Measurements from ENCODE around the gene CACNA1D. TPM values are rescaled to one million over a fixed set of nuclear protein-coding genes. Genes with fewer than 3 reads are reported as not detected.

The CACNA1D gene
- total RNA-seq, 4 donors from 2014 or later = 74.6 to 194 (median 105) TPM

DNA sequence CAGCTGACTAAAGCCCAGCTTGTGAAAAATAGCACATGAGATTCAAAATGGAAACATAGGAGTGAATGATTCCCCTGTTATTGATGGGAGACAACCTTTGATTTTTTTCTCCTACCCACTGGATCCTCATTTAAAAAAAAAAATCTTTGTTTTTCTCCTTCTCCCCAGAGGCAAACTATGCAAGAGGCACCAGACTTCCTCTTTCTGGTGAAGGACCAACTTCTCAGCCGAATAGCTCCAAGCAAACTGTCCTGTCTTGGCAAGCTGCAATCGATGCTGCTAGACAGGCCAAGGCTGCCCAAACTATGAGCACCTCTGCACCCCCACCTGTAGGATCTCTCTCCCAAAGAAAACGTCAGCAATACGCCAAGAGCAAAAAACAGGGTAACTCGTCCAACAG is 2.6 kb downstream of the CACNA1D start:
- TF ChIP-seq POLR2A (IDR thresholded peaks at IDR 0.05) = no peak
- TF ChIP-seq, protein P1, sequence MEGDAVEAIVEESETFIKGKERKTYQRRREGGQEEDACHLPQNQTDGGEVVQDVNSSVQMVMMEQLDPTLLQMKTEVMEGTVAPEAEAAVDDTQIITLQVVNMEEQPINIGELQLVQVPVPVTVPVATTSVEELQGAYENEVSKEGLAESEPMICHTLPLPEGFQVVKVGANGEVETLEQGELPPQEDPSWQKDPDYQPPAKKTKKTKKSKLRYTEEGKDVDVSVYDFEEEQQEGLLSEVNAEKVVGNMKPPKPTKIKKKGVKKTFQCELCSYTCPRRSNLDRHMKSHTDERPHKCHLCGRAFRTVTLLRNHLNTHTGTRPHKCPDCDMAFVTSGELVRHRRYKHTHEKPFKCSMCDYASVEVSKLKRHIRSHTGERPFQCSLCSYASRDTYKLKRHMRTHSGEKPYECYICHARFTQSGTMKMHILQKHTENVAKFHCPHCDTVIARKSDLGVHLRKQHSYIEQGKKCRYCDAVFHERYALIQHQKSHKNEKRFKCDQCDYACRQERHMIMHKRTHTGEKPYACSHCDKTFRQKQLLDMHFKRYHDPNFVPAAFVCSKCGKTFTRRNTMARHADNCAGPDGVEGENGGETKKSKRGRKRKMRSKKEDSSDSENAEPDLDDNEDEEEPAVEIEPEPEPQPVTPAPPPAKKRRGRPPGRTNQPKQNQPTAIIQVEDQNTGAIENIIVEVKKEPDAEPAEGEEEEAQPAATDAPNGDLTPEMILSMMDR (IDR thresholded peaks at IDR 0.05) = no peak
- H3K27ac ChIP-seq = no peak overlapping the region
- H3K4me1 ChIP-seq = peaks cover 0 to 46% (median 12%) of the 10 kb centered on the region in 4 donors

DNA sequence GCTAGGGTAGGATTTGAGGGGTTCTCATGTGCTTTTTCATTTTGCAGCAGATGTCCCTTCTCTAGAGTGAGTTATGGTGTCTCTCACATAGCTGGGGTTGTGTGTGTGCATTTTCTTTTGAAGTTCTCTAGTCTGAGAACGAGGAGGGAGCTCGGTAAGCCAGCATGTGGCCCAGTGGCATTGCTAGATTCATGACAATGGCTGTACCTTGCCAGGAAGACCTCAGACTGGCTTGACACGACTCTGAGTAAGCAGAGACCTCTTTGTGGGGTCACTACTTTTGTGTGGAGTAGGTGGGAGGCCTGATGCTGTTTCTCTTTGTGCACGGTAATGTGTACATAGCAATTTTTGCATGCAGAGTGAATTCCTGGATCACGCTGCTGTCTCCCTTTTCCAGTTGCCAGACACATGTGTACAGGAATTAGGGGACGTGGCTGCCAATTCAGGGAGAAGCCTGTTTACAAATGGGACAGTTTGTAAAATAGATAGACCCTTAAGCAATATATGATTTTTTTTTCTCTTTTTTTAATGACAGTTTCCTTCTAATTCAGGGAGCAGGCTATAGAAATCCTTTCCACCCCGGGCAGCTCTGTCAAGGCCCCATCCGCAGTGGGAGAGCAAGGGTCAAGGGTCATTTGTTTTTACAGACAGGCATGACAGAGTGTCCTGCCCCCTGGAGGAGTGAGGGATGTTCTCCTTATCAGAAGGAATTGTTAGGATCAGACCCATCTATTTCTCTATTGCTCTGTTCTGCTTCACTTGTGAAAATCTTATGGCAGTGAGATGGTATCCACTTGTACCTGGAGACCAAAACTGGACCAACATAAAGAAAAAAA is 4.6 kb downstream of the CACNA1D start:
- peaks cover 0 to 2% (median 0%) of the 10 kb centered on the region in 3 donors for H3K36me3 ChIP-seq
- H3K4me3 ChIP-seq = no peak overlapping the region
- no peaks in the 10 kb centered on the region for H3K9me3 ChIP-seq
- TF ChIP-seq POLR2A (IDR thresholded peaks at IDR 0.05) = no peak
- TF ChIP-seq, protein P1 (IDR thresholded peaks at IDR 0.05) = peak in 4 of 6 experiments; percentile 2 to 69 (median 66)
- peaks cover 0 to 3% of the 10 kb centered on the region in 2 donors for H3K27me3 ChIP-seq
- H3K27ac ChIP-seq = no peak overlapping the region
- H3K4me1 ChIP-seq = peaks cover 0 to 33% (median 9%) of the 10 kb centered on the region in 4 donors
- peak in 1 of 3 donors; percentile 71 for DNase-seq

More for the DNA sequence above, 2.6 kb downstream of the CACNA1D start:
- Histone ChIP-seq H3K9me3 (no peaks in the 10 kb centered on the region), H3K4me3 (no peak overlapping the region), H3K27me3 (peaks cover 0 to 3% of the 10 kb centered on the region in 2 donors), H3K36me3 (peaks cover 0 to 2% (median 0%) of the 10 kb centered on the region in 3 donors)
- DNase-seq = no peak

DNA sequence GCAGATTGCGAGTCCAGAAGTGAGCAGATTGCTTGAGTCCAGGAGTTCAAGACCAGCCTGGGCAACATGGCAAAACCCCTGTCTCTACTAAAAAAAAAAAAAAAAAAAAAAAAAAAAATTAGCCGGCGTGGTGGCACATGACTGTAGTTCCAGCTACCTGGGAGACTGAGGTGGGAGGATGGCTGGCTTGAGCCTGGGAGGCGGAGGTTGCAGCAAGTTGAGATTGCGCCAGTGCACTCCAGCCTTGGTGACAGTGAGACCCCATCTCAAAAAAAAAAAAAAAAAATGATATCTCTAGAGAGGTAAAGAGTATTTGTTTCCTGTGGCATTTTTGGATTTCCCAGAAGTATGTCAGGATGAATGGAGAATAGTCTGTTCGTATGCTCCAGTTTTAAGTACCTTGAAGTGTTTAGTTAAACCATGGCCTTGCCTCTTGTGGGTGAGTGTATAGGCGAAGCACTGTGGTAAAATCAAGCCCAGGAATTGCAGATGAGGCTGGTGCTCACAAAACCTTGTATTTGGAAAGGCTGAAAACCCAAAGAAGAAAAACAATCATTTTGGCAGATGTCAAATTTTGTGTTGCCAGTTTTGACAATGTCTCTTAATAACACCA is 5.9 kb downstream of the CACNA1D start:
- no peak for TF ChIP-seq POLR2A (IDR thresholded peaks at IDR 0.05)
- TF ChIP-seq, protein P1 (IDR thresholded peaks at IDR 0.05) = no peak
- Histone ChIP-seq H3K27me3 (no peaks in the 10 kb centered on the region), H3K36me3 (peaks cover 0 to 2% (median 0%) of the 10 kb centered on the region in 3 donors), H3K27ac (no peak overlapping the region), H3K4me3 (no peak overlapping the region), H3K4me1 (peaks cover 0 to 26% (median 5%) of the 10 kb centered on the region in 4 donors), H3K9me3 (no peaks in the 10 kb centered on the region)
- DNase-seq = no peak

DNA sequence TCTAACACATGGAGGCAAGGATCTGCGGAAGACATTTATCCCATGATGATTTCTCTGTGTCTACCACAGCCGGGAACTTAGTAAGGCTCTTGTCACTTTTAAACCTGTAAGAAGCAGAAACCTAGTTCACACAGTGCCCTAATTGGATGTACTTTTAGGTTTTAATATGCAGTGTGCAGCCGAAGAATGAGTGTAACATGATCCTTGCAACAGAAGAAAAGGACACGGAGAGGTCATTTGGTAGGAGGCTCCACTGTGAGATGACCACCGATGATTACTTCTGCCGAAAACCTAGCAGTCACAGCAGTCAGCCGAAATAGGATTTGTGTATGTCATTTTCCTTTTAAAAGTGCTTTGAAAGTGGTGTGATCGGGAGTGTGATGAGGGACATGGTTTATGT is 6.8 kb downstream of the CACNA1D start:
- Histone ChIP-seq H3K27me3 (no peaks in the 10 kb centered on the region), H3K27ac (no peak overlapping the region), H3K4me1 (peaks cover 0 to 17% (median 0%) of the 10 kb centered on the region in 4 donors), H3K4me3 (no peak overlapping the region), H3K9me3 (no peaks in the 10 kb centered on the region), H3K36me3 (peaks cover 0 to 2% (median 0%) of the 10 kb centered on the region in 3 donors)
- DNase-seq = no peak
- TF ChIP-seq POLR2A (IDR thresholded peaks at IDR 0.05) = no peak
- TF ChIP-seq, protein P1 (IDR thresholded peaks at IDR 0.05) = no peak

DNA sequence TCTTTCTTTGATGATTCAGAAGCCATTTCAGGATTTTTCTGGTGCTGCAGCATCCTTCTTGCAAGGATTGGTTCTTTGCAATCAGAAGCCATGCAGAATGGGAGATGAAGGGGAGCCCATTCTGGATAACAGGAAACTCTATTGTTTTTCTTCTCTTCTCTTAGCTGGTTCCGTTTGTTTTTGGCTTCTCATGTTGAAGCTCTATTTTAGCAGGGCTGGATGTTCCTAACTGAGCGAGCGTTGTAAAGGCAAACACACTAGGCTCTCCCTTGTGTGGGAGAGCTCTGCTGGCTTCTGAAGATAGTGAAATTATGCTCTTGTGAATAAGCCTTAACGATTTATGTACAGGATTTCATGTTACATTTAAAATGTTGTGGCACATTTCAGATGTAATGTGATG is 8.3 kb downstream of the CACNA1D start:
- no peak for DNase-seq
- Histone ChIP-seq H3K9me3 (no peaks in the 10 kb centered on the region), H3K27me3 (no peaks in the 10 kb centered on the region), H3K36me3 (peaks cover 0 to 2% (median 0%) of the 10 kb centered on the region in 3 donors), H3K4me1 (peaks cover 0 to 14% (median 0%) of the 10 kb centered on the region in 4 donors), H3K27ac (no peak overlapping the region), H3K4me3 (no peak overlapping the region)
- TF ChIP-seq POLR2A (IDR thresholded peaks at IDR 0.05) = no peak
- TF ChIP-seq, protein P1 (IDR thresholded peaks at IDR 0.05) = no peak
